ENCODE data around the gene MCTP2. TPM values are rescaled to one million over a fixed set of nuclear protein-coding genes. Genes with fewer than 3 reads are reported as not detected.

The MCTP2 gene
- total and polyA plus RNA-seq, 3 donors from 2014 or later, result 6.7 to 13.8 (median 7.6) TPM

GRCh38 chr15:94279736-94280135 is 48.4 kb downstream of the MCTP2 start:
- intact Hi-C loops (cut with DNase I; ENCODE audit: low total_unique reads), result no loop called here
- TF ChIP-seq POLR2A (IDR thresholded peaks at IDR 0.05), result no peak
- no peak for TF ChIP-seq CTCF (IDR thresholded peaks at IDR 0.05)
- no peak overlapping the region for H3K27ac ChIP-seq

GRCh38 chr15:94280301-94280700 is 48.9 kb downstream of the MCTP2 start:
- 87 to 93% methylated on average over 3 of the region's 3 CpGs for WGBS, 2 donors
- Histone ChIP-seq H3K9me3 (no peaks in the 10 kb centered on the region), H3K4me3 (no peak overlapping the region), H3K27me3 (no peaks in the 10 kb centered on the region), H3K4me1 (no peaks in the 10 kb centered on the region), H3K36me3 (ENCODE audit: low read depth, missing control alignments) (no peaks in the 10 kb centered on the region), H3K27ac (no peak overlapping the region)
- no peak for TF ChIP-seq CTCF (IDR thresholded peaks at IDR 0.05)
- no peak for TF ChIP-seq POLR2A (IDR thresholded peaks at IDR 0.05)
- intact Hi-C loops (cut with DNase I; ENCODE audit: low total_unique reads), result no loop called here
- no peak for DNase-seq

More at GRCh38 chr15:94279736-94280135, 48.4 kb downstream of the MCTP2 start:
- Histone ChIP-seq H3K36me3 (ENCODE audit: low read depth, missing control alignments) (no peaks in the 10 kb centered on the region), H3K4me1 (no peaks in the 10 kb centered on the region), H3K4me3 (no peak overlapping the region), H3K27me3 (no peaks in the 10 kb centered on the region), H3K9me3 (no peaks in the 10 kb centered on the region)
- WGBS, 2 donors, result 79 to 88% methylated on average over 2 of the region's 2 CpGs
- DNase-seq, result no peak

- H3K27ac ChIP-seq, result no peak overlapping the region
- DNase-seq, result no peak
- H3K4me1 ChIP-seq, result no peaks in the 10 kb centered on the region
- H3K36me3 ChIP-seq (ENCODE audit: low read depth, missing control alignments), result no peaks in the 10 kb centered on the region
- intact Hi-C loops (cut with DNase I; ENCODE audit: low total_unique reads), result no loop called here
- no peak overlapping the region for H3K4me3 ChIP-seq
- TF ChIP-seq CTCF (IDR thresholded peaks at IDR 0.05) (no peak), POLR2A (IDR thresholded peaks at IDR 0.05) (no peak)
- H3K9me3 ChIP-seq, result no peaks in the 10 kb centered on the region
- 80 to 82% methylated on average over 6 to 7 of the region's 7 CpGs for WGBS, 2 donors
- no peaks in the 10 kb centered on the region for H3K27me3 ChIP-seq
Measured at GRCh38 chr15:94282269-94283250, 51.2 kb downstream of the MCTP2 start.

GRCh38 chr15:94286583-94286982 is 55.2 kb downstream of the MCTP2 start:
- H3K4me1 ChIP-seq, result no peaks in the 10 kb centered on the region
- WGBS, 2 donors, result 66 to 71% methylated on average over 3 of the region's 3 CpGs
- no peaks in the 10 kb centered on the region for H3K9me3 ChIP-seq
- no peaks in the 10 kb centered on the region for H3K27me3 ChIP-seq
- DNase-seq, result no peak
- H3K27ac ChIP-seq, result no peak overlapping the region
- intact Hi-C loops (cut with DNase I; ENCODE audit: low total_unique reads), result no loop called here
- TF ChIP-seq POLR2A (IDR thresholded peaks at IDR 0.05) (no peak), CTCF (IDR thresholded peaks at IDR 0.05) (no peak)
- no peaks in the 10 kb centered on the region for H3K36me3 ChIP-seq (ENCODE audit: low read depth, missing control alignments)
- no peak overlapping the region for H3K4me3 ChIP-seq
